ENCODE results near the gene CYFIP2.

The CYFIP2 gene

GRCh38 chr5:157362502-157362901 is 96.6 kb downstream of the CYFIP2 start:
- DNase-seq, result no peak

- DNase-seq, result no peak
These were observed 97.1 kb downstream of the CYFIP2 start for GRCh38 chr5:157362982-157363381.

- no peak for DNase-seq
These were observed 99.8 kb downstream of the CYFIP2 start for GRCh38 chr5:157365732-157366131.

GRCh38 chr5:157366741-157367674 is 101.1 kb downstream of the CYFIP2 start:
- DNase-seq, result no peak

GRCh38 chr5:157369507-157369906 is 103.6 kb downstream of the CYFIP2 start:
- DNase-seq, result no peak

- no peak for DNase-seq
These were observed 105.0 kb downstream of the CYFIP2 start for GRCh38 chr5:157370967-157371366.

GRCh38 chr5:157371655-157372471 is 105.9 kb downstream of the CYFIP2 start:
- DNase-seq, result no peak

- DNase-seq, result no peak
These were observed 106.5 kb downstream of the CYFIP2 start for GRCh38 chr5:157372472-157372822.

GRCh38 chr5:157378509-157378908 is 112.6 kb downstream of the CYFIP2 start:
- DNase-seq, result no peak

DNA sequence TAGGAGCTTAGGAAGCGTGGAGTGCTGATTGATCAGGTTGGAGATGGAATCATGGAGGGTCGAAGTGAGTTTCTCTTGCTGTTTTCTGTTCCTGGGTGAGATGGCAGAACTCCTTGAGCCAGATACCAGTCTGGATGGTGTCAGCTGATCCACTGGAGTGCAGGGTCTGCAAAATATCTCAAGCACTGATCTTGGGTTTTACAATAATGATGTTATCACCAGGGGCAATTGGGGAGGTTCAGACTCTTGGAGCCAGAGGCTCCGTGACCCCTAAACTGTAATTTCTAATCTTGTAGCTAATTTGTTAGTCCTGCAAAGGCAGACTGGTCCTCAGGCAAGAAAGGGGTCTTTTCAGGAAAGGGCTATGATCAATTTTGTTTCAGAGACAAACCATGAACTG is 114.1 kb downstream of the CYFIP2 start:
- no peak for DNase-seq

- DNase-seq, result no peak
These were observed 115.8 kb downstream of the CYFIP2 start for GRCh38 chr5:157381746-157382145.

DNA sequence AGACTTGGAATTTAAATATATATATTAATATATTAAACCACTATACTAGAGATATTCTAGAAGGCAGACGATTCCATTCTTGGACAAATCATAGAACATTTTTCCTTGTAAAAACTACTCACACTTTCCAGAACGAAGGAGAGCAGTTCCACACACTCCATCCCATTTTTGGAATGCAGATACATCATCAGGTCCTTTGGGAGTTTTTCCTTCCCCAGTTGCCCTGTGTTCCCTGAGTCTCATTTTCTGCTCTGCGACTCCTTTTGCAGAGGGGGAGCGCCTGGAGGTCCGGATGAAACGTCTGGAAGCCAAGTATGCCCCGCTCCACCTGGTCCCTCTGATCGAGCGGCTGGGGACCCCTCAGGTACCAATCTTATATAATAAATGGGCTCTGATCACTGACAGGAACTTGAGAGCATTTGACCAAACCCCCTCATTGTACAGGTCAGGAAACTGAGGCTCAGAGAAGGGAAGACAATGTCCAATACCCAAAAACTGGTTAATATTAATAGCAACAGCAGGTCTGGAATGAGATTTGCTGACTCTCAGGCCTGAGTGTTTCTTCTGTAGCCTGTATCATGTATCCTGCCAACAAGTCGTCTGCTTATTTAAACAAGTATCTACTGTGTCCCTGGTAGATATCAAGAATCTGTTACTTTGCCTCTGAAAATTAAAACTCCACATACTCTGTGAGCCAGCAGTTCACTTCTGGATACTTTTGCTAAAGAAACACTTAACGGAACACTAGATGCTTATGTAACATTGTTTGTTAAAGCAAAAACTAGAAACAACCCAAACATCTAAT is 117.3 kb downstream of the CYFIP2 start:
- DNase-seq, result no peak

DNA sequence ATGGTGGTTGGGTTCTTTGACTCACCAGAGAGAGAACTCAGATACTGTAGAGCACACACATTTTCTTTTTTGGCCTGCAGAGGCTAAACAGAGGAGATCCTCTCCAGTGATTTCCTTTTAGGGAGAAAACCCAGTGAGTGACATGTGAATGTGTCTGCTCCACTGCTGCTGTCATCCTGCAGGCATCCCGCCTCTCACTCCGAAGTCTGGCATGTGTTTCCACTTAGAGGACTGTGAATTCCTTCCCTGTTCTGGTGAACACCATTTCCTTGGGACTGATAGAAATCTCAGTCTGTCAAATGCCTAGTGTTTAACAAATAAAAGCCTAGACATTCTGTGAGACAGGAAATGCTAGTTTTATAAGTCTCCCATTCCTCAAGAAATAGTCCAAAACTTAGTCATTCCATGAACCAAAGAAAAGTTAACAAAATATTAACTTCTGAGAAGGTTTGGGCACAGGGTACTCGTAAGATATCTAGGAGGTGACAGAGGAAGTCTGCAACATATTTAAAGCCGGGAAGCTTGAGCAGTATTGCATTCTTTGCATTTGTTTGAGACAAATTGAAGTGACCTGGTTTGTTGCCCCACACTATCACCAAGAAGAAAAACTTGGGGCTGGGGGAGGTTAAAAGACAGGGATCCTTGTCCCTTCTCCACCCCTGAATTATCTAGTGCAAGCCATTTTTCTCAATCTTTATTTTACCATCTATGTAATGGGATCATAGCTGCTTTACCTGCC is 119.2 kb downstream of the CYFIP2 start:
- DNase-seq, result no peak

DNA sequence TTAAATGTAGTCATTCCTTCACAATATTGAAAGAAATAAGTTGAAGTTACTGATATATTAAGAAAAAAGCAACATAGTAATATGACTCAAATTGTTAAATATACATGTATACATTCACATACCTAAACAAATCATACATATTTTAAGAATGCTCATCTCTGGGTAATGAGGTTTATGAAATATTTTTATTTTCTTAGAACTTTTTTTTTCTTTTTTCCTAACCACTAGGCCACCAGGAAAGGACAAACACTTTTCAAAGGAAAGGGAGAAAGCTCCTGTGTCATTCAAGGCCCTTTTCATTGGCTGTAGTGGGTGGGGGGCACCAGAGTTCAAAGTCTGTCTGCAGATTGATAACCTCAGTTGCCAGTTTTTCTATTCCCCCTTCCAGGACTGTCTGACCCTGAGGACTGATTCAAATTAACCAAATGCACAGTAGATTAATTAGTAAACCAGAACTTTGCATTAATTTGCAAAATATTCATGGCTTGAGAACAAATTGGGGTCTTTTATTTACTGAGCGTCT is 121.2 kb downstream of the CYFIP2 start:
- DNase-seq, result no peak

- DNase-seq, result no peak
These were observed 121.8 kb downstream of the CYFIP2 start for GRCh38 chr5:157387683-157388093.

DNA sequence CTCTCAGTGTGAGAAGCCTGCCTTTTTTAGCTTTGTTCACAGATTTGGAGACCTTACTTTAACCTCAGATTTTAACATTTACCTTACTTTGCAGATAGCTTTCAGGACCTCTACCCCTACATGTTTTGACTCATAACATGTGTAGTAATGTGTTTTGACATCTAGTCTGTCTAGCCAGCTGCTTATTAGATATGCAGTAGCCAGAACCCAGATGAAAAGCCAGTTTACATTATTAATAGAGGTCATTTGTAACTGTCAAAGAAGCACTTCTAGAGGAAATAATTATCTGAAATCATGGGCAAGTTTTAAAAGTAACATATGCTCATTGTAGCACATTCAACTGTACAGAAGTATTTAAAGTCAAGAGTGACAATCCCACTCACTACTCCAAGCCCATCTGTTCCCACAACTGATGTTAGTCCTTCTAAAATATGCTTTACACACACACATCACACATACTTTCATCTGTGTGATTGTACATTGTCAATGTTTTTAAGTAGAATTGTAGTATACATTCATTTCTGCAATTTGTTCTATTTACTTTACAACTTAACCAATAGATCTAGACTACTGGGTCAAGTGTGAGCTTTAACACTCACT is 122.3 kb downstream of the CYFIP2 start:
- no peak for DNase-seq

- no peak for DNase-seq
These were observed 123.2 kb downstream of the CYFIP2 start for GRCh38 chr5:157389103-157389502.

DNA sequence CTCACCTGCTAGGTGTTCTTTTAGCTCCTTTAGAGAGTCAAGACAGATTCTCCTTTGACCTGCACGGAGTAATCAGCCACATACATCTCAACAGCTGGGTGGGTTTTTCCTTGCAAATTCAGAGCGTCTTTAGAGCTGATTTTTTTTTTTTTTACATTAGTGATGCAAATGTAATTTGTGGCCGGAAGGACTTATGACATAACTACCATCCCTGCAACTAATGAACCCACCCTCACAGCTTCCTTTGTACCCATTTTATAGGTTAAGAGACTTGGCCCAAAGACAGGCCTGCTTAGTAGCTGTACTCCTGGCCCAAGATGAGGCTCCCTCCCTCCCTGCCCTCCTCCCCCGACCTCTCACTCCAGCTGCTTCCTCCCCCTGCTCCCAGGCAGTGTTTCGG is 124.2 kb downstream of the CYFIP2 start:
- DNase-seq, result no peak

DNA sequence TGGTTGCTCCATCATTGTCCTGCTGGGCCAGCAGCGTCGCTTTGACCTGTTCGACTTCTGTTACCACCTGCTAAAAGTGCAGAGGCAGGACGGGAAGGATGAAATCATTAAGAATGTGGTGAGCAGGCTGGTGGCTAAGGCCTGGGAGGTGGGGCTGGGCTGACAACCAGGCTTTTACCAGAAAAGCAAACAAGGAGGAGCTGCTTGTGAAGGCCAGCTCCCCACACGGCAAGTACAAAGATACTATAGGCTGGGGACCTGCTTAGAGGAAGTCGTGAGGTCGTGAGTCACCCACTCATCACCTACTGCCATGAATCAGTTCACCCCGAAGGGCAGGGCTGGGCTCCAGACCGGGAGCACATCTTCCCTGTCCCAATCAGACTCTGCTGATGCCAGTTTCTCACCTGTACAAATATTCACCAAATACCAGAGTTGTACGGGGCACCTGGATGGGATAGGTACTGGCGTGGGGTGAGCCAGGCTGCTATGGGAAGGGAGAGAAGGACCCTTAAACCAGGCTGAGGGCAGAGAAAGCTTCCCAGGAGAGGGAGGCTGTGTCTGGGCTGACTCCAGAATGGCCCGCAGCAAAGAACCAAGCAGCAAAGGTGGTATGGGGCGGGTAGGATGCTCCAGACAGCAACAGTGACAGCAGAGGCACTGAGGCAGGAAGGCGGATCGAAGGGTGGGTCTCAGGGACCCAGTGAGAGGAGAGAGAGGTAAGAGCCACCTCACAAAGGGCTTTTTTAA is 124.8 kb downstream of the CYFIP2 start:
- no peak for DNase-seq

DNA sequence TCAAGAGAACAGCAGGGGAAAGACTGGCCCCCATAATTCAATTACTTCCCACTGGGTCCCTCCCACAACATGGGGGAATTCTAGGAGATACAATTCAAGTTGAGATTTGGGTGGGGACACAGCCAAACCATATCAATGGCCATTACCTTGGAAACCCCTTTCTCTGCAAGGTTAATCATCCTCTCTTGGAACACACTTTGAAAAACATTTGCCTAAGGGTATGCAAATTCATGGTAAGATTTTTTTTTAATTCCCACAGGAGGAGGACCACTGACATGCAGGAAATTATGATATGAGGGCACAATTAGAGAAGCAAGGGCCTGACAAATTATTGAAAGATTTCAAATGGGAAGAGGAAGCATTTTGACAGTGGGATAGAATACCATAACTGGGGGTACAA is 132.4 kb downstream of the CYFIP2 start:
- DNase-seq, result no peak
